VCaP (cell line): Measurements from ENCODE around the gene GRPEL2.

ENCODE experiments used
- H3K27ac ChIP-seq: fragments of 450-650 bp; 2 replicates; pipeline ENCODE4 v1.5.1; 2017
- CTCF ChIP-seq: fragments of 450-650 bp; conservative IDR thresholded peaks from 2 replicates; pipeline ENCODE4 v1.5.1; 2017; ENCODE audit warnings: mild to moderate bottlenecking, moderate library complexity

The GRPEL2 gene

GRCh38 chr5:149301049-149301743, 44.1 kb upstream of the GRPEL2 start:
- no peak for TF ChIP-seq CTCF

GRCh38 chr5:149301744-149302380, 43.4 kb upstream of the GRPEL2 start:
- no peak for TF ChIP-seq CTCF
- no peak overlapping the region for H3K27ac ChIP-seq

More at GRCh38 chr5:149301049-149301743, 44.1 kb upstream of the GRPEL2 start:
- no peak overlapping the region for H3K27ac ChIP-seq

- no peak for TF ChIP-seq CTCF
- H3K27ac ChIP-seq: no peak overlapping the region
Measured at GRCh38 chr5:149302641-149303040, 42.7 kb upstream of the GRPEL2 start.

GRCh38 chr5:149303210-149303609, 42.1 kb upstream of the GRPEL2 start:
- no peak overlapping the region for H3K27ac ChIP-seq
- TF ChIP-seq CTCF: no peak

- no peak for TF ChIP-seq CTCF
- no peak overlapping the region for H3K27ac ChIP-seq
Measured at GRCh38 chr5:149304195-149305078, 40.9 kb upstream of the GRPEL2 start.

- no peak for TF ChIP-seq CTCF
- H3K27ac ChIP-seq: no peak overlapping the region
Measured at GRCh38 chr5:149309354-149309753, 35.9 kb upstream of the GRPEL2 start.

- H3K27ac ChIP-seq: no peak overlapping the region
- no peak for TF ChIP-seq CTCF
Measured at GRCh38 chr5:149310488-149310887, 34.8 kb upstream of the GRPEL2 start.
